ENCODE measurements around the gene OR13C3.

DNA sequence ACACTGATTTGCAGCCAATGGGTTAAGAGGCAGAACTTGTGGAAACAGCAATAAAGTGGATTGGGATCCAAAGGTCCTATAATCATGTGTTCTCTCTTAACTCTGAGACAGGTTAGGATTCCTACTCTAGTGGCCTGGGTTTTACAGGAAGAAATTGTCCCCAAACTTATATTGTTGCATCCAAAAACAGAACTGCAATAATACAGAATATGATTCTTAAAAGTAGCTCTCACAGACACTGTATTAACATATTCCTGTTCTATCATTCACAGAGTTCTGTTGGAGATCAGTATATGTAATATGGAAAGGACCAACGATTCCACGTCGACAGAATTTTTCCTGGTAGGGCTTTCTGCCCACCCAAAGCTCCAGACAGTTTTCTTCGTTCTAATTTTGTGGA lies 32.2 kb upstream of the OR13C3 start, which contains the start of gene OR13C8:
- TF ChIP-seq CHD1 (IDR thresholded peaks at IDR 0.05; ENCODE audit: low read depth, low read length) (no peak), MXI1 (IDR thresholded peaks at IDR 0.05; ENCODE audit: borderline replicate concordance, low read depth, low read length) (no peak), RCOR1 (IDR thresholded peaks at IDR 0.05; ENCODE audit: insufficient replicate concordance, low read length) (no peak), MAFK (IDR thresholded peaks at IDR 0.05; ENCODE audit: low read depth, low read length) (no peak), POLR2A (IDR thresholded peaks at IDR 0.05; ENCODE audit: low read depth, low read length) (no peak), MAZ (IDR thresholded peaks at IDR 0.05; ENCODE audit: borderline replicate concordance, low read depth, low read length) (no peak), FOS (IDR thresholded peaks at IDR 0.05; ENCODE audit: low read depth, low read length) (no peak)
- TF ChIP-seq, protein P1, sequence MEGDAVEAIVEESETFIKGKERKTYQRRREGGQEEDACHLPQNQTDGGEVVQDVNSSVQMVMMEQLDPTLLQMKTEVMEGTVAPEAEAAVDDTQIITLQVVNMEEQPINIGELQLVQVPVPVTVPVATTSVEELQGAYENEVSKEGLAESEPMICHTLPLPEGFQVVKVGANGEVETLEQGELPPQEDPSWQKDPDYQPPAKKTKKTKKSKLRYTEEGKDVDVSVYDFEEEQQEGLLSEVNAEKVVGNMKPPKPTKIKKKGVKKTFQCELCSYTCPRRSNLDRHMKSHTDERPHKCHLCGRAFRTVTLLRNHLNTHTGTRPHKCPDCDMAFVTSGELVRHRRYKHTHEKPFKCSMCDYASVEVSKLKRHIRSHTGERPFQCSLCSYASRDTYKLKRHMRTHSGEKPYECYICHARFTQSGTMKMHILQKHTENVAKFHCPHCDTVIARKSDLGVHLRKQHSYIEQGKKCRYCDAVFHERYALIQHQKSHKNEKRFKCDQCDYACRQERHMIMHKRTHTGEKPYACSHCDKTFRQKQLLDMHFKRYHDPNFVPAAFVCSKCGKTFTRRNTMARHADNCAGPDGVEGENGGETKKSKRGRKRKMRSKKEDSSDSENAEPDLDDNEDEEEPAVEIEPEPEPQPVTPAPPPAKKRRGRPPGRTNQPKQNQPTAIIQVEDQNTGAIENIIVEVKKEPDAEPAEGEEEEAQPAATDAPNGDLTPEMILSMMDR (conservative IDR thresholded peaks at IDR 0.05; ENCODE audit: low read depth, low read length): no peak
